ENCODE results near the gene CTNNA2. TPM values are rescaled to one million over a fixed set of nuclear protein-coding genes. Genes with fewer than 3 reads are reported as not detected.

The CTNNA2 gene
- total and polyA plus RNA-seq, 9 of the 15 experiments (the other 6 are each of a cell fraction or from before 2014, with no cell fraction given), result 0.03 to 0.40 (median 0.15) TPM

DNA sequence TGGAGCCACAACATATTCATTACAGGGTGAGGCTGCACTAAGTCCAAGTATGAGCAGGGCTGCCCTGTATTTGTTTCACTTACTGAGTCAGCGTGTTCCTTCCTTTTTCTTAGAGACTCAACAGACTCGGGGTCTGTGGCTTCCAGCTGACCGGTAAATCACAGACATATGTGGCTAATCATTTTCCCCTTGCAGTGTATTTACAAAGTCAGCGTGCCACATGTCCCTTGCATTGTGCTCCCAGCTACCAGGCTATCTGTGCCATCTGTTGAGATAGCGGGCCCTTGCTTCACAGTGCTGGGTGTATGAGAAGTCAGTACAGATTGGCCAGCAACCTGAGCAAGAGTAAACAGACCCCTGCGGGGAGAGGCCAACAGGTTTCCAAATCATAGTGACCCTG lies 537.4 kb downstream of the CTNNA2 start (continued):
- TF ChIP-seq JUN (IDR thresholded peaks at IDR 0.05; ENCODE audit: borderline replicate concordance, low read depth, low read length) (no peak), JUN (CRISPR knock-in tag; IDR thresholded peaks at IDR 0.05; ENCODE audit: borderline replicate concordance) (no peak), E2F3 (CRISPR knock-in tag; IDR thresholded peaks at IDR 0.05) (no peak), DNMT1 (IDR thresholded peaks at IDR 0.05) (no peak), SRF (CRISPR knock-in tag; IDR thresholded peaks at IDR 0.05) (no peak), RUNX1 (IDR thresholded peaks at IDR 0.05; ENCODE audit: low read depth) (no peak), HDAC2 (IDR thresholded peaks at IDR 0.05) (no peak), ZNF41 (CRISPR knock-in tag; conservative IDR thresholded peaks at IDR 0.05) (no peak), NFYB (IDR thresholded peaks at IDR 0.05; ENCODE audit: extremely low read depth, insufficient read length) (no peak)
- TF ChIP-seq, protein P1, sequence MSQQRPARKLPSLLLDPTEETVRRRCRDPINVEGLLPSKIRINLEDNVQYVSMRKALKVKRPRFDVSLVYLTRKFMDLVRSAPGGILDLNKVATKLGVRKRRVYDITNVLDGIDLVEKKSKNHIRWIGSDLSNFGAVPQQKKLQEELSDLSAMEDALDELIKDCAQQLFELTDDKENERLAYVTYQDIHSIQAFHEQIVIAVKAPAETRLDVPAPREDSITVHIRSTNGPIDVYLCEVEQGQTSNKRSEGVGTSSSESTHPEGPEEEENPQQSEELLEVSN (IDR thresholded peaks at IDR 0.05; ENCODE audit: borderline replicate concordance in 1 of 2, extremely low read depth in 1 of 2, insufficient read depth in 1 of 2, insufficient read length in 1 of 2, low read depth in 1 of 2, low read length in 1 of 2, poor library complexity in 1 of 2, severe bottlenecking in 1 of 2), result no peak

All from K562 (cell line).